Uterus (tissue), 2 donors: ENCODE results near the gene BBS1.

Experiments
- POLR2A ChIP-seq, 2 donors: fragments of 450-650 bp; IDR thresholded peaks; one replicate each; pipeline ENCODE4 v1.6.1; 2016; ENCODE audit warnings: antibody characterized with exemption in 2 of 2, mild to moderate bottlenecking in 1 of 2, moderate library complexity in 1 of 2
- TF ChIP-seq, protein P1 (sequence below), 4 experiments: fragments of 200-600 bp in 2 of 4; fragments of 450-650 bp in 2 of 4; sonication (generic) in 2 of 4; IDR thresholded peaks; one replicate each; pipeline ENCODE4 v1.5.1; 2016 to 2019; ENCODE audit warnings: antibody characterized with exemption in 4 of 4, mild to moderate bottlenecking in 2 of 4, moderate library complexity in 1 of 4

DNA sequence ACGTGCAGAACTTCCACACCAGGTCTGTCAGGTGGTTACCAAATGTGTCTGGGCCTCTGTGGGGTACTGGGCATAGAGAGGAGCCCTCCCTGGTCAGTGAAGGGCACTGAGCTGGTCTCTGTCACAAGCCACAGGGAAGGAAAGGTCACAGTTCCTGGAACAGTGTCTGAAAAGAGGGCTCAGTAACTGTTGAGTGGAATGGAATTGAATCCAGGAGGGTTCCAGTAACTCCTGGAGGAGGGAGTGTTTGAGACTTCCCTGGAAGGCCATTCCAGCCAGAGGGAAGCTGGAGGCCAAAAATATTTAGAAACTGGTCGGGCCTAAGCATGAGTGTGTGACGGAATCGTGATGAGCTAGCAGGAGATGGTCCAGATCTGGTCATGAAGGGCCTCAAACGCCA, 44.2 kb downstream of the BBS1 start:
- TF ChIP-seq, protein P1, sequence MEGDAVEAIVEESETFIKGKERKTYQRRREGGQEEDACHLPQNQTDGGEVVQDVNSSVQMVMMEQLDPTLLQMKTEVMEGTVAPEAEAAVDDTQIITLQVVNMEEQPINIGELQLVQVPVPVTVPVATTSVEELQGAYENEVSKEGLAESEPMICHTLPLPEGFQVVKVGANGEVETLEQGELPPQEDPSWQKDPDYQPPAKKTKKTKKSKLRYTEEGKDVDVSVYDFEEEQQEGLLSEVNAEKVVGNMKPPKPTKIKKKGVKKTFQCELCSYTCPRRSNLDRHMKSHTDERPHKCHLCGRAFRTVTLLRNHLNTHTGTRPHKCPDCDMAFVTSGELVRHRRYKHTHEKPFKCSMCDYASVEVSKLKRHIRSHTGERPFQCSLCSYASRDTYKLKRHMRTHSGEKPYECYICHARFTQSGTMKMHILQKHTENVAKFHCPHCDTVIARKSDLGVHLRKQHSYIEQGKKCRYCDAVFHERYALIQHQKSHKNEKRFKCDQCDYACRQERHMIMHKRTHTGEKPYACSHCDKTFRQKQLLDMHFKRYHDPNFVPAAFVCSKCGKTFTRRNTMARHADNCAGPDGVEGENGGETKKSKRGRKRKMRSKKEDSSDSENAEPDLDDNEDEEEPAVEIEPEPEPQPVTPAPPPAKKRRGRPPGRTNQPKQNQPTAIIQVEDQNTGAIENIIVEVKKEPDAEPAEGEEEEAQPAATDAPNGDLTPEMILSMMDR (IDR thresholded peaks at IDR 0.05): no peak
- no peak for TF ChIP-seq POLR2A (IDR thresholded peaks at IDR 0.05)
